Hepatocyte (in vitro differentiated cells): ENCODE measurements around the gene DDIT4.
"Not testable (repeated sequence)": the region's sequence is repeated elsewhere in the genome, so short reads cannot be mapped to it uniquely, and the experiment has no call there.

Experiments used
- EZH2 ChIP-seq: fragments of 200-600 bp; sonication (generic); IDR thresholded peaks from 2 replicates; pipeline ENCODE4 v1.6.1; 2016; ENCODE audit warnings: antibody characterized with exemption, mild to moderate bottlenecking, borderline replicate concordance
- EZH2phosphoT487 ChIP-seq: fragments of 200-600 bp; sonication (generic); IDR thresholded peaks from one replicate; pipeline ENCODE4 v1.6.1; 2018; ENCODE audit warnings: antibody characterized with exemption, mild to moderate bottlenecking, low read depth, moderate library complexity; ENCODE audit not compliant: unreplicated experiment, severe bottlenecking
- TF ChIP-seq, protein P1 (sequence below): fragments of 200-600 bp; sonication (generic); IDR thresholded peaks from 2 replicates; pipeline ENCODE4 v1.5.1; 2016; ENCODE audit warnings: antibody characterized with exemption, mild to moderate bottlenecking; ENCODE audit not compliant: poor library complexity

DNA sequence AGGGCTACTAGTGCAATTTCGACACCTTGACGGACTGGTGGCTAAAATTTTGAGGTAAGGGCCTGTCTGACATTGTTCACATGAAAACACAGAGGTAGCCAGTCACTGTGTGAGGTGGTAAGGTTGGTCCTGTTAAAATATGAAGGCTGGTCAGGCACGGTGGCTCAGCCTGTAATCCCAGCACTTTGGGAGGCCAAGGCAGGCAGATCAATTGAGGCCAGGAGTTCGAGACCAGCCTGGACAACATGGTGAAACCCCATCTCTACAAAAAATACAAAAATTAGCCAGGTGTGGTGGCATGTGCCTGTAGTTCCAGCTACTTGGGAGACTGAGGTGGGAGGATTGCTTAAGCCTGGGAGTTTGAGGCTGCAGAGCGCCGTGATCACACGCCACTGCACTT, 34.0 kb downstream of the DDIT4 start:
- TF ChIP-seq, protein P1, sequence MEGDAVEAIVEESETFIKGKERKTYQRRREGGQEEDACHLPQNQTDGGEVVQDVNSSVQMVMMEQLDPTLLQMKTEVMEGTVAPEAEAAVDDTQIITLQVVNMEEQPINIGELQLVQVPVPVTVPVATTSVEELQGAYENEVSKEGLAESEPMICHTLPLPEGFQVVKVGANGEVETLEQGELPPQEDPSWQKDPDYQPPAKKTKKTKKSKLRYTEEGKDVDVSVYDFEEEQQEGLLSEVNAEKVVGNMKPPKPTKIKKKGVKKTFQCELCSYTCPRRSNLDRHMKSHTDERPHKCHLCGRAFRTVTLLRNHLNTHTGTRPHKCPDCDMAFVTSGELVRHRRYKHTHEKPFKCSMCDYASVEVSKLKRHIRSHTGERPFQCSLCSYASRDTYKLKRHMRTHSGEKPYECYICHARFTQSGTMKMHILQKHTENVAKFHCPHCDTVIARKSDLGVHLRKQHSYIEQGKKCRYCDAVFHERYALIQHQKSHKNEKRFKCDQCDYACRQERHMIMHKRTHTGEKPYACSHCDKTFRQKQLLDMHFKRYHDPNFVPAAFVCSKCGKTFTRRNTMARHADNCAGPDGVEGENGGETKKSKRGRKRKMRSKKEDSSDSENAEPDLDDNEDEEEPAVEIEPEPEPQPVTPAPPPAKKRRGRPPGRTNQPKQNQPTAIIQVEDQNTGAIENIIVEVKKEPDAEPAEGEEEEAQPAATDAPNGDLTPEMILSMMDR, result not testable (repeated sequence)
- not testable (repeated sequence) for TF ChIP-seq EZH2, EZH2phosphoT487
